ENCODE data around the gene PRDM16.

DNA sequence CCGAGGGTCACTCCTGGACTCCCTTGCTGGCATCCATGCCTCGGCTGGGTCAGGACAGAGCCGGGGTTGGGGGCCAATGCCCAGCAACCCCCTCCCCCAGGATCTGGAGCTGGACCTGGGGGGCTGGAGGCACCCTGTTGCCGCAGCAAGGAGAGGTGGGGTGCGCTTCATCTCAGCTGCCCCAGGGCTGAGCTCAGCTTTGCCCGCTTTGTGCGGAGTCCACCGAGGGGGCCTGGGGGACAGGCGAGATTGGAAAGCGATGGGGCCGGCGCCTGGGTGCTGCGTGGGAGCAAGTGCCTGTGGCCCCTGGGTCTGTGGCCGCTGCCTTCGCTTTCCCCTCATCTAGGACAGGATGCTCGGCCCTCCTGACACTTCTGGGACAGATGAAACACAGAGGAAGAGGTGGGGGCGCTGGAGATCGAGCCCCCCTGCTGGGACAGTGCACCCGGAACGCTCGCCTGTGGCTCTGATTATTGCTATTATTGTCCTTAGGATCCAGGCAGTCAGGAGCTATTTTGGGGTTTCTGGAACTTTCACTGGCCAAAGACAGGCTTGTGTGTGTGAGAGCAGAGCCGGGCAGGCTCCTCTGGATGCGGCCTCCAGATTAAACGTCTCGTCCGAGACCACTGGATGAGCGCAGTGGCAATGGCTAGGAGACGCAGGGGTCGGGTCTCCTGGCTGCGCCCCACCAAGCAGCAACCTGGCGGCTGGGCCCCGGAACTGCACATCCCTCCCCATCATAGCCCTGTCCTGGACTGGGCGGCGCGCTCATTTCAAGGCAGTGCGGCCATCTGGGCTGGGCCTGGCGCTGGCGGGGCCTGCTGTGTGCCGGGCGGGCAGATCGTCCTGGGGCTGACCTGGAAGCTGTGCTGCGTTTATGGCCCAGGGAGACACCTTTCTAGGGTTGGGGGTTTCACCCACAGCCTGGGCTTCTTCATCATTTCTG lies 13.8 kb downstream of the PRDM16 start:
- no peak for TF ChIP-seq SUZ12 (IDR thresholded peaks at IDR 0.05; ENCODE audit: extremely low read depth, insufficient read depth, insufficient read length)
- no peak for TF ChIP-seq YY1 (IDR thresholded peaks at IDR 0.05; ENCODE audit: insufficient read depth, insufficient read length)
- TF ChIP-seq ZNF274 (IDR thresholded peaks at IDR 0.05; ENCODE audit: low read depth, low read length): no peak
